Measurements from ENCODE around the gene MFSD12.

- TF ChIP-seq, protein P1, sequence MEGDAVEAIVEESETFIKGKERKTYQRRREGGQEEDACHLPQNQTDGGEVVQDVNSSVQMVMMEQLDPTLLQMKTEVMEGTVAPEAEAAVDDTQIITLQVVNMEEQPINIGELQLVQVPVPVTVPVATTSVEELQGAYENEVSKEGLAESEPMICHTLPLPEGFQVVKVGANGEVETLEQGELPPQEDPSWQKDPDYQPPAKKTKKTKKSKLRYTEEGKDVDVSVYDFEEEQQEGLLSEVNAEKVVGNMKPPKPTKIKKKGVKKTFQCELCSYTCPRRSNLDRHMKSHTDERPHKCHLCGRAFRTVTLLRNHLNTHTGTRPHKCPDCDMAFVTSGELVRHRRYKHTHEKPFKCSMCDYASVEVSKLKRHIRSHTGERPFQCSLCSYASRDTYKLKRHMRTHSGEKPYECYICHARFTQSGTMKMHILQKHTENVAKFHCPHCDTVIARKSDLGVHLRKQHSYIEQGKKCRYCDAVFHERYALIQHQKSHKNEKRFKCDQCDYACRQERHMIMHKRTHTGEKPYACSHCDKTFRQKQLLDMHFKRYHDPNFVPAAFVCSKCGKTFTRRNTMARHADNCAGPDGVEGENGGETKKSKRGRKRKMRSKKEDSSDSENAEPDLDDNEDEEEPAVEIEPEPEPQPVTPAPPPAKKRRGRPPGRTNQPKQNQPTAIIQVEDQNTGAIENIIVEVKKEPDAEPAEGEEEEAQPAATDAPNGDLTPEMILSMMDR (IDR thresholded peaks at IDR 0.05; ENCODE audit: poor library complexity): peak; percentile 40
- TF ChIP-seq EZH2 (IDR thresholded peaks at IDR 0.05; ENCODE audit: borderline replicate concordance): no peak
Measured at GRCh38 chr19:3586127-3586626, 28.8 kb upstream of the MFSD12 start.
